WERI-Rb-1 (cell line): Measurements from ENCODE around the gene PCED1B.
"Not testable (repeated sequence)": the region's sequence is repeated elsewhere in the genome, so short reads cannot be mapped to it uniquely, and the experiment has no call there.

Experiments
- DNase-seq: peaks from one replicate; pipeline ENCODE4 v3.0.0-alpha.2; 2020
- H3K27ac ChIP-seq: fragments of 250-450 bp; sonication (Bioruptor Pico); 2 replicates; pipeline ENCODE4 v1.5.1; 2020; ENCODE audit warnings: mild to moderate bottlenecking, moderate library complexity
- H3K27me3 ChIP-seq: fragments of 250-450 bp; sonication (Bioruptor Pico); 2 replicates; pipeline ENCODE4 v1.5.1; 2021; ENCODE audit warnings: mild to moderate bottlenecking, low read depth, moderate library complexity; ENCODE audit not compliant: insufficient read depth, severe bottlenecking
- H3K36me3 ChIP-seq: fragments of 250-450 bp; sonication (Bioruptor Pico); 2 replicates; pipeline ENCODE4 v1.5.1; 2020; ENCODE audit warnings: mild to moderate bottlenecking, moderate library complexity
- H3K4me3 ChIP-seq: 2 replicates; pipeline ENCODE4 v1.5.1; 2011; ENCODE audit warnings: low read depth, mild to moderate bottlenecking, control low read depth, low read length
- H3K9me3 ChIP-seq: fragments of 250-450 bp; sonication (Bioruptor Pico); 2 replicates; pipeline ENCODE4 v1.5.1; 2021; ENCODE audit warnings: mild to moderate bottlenecking, moderate library complexity; ENCODE audit not compliant: severe bottlenecking
- TF ChIP-seq, protein P1 (sequence below): IDR thresholded peaks from 2 replicates; pipeline ENCODE4 v1.5.1; 2011; ENCODE audit warnings: low read depth, mild to moderate bottlenecking, control low read depth, inconsistent platforms, low read length

The PCED1B gene

DNA sequence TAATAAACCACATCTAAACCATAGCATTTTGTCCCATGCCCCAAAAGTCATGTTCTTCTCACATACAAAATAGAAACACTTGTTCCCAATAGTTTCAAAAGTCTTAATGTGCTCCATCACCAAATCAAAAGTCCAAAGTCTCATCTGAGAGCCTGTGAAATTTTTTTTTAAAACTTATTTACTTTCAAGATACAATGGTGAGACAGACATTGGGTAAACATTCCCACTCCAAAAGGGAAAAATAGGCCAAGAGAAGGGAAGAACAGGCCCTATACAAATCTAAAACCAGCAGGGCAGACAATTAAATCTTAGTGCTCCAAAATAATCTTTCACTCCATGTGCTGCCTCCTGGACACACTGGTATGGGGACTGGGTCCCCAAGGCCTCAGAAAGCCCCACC is 84.7 kb downstream of the PCED1B start:
- TF ChIP-seq, protein P1, sequence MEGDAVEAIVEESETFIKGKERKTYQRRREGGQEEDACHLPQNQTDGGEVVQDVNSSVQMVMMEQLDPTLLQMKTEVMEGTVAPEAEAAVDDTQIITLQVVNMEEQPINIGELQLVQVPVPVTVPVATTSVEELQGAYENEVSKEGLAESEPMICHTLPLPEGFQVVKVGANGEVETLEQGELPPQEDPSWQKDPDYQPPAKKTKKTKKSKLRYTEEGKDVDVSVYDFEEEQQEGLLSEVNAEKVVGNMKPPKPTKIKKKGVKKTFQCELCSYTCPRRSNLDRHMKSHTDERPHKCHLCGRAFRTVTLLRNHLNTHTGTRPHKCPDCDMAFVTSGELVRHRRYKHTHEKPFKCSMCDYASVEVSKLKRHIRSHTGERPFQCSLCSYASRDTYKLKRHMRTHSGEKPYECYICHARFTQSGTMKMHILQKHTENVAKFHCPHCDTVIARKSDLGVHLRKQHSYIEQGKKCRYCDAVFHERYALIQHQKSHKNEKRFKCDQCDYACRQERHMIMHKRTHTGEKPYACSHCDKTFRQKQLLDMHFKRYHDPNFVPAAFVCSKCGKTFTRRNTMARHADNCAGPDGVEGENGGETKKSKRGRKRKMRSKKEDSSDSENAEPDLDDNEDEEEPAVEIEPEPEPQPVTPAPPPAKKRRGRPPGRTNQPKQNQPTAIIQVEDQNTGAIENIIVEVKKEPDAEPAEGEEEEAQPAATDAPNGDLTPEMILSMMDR, result no peak
- Histone ChIP-seq H3K36me3 (no peaks in the 10 kb centered on the region), H3K4me3 (no peak overlapping the region), H3K27ac (no peak overlapping the region), H3K9me3 (no peaks in the 10 kb centered on the region), H3K27me3 (no peaks in the 10 kb centered on the region)
- DNase-seq, result no peak

DNA sequence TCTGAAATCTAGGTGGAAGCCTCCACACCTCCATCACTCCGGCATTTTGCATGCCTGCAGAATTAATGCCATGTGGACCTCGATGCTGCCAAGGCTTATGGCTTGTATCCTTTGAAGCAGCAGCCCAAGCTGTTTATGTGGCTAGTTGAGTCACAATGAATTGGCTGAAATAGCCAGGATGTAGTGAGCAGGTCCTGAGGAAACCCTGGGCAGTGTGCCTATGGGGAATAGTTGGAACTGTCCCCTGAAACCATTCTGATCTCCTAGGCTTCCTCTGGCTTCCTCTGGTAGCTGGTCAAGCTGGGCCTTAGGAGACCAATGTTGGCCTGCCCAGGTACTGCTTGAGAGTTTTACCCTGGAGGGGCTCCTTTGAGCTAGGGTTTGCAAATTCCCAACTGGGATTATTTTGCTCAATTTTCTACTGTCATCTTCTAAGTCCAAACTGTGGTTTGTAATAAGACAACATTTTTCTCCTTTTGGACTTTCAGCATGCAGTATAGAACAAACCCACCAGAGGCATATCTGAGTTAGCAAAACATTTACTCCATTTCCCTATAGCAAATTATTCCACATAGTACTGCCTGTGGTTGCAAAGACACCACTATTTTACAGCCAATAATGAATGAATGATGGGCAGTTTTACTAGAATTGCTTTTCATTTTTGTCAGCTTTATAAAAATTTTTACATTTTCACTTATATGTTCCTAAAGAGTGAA is 85.5 kb downstream of the PCED1B start:
- no peaks in the 10 kb centered on the region for H3K9me3 ChIP-seq
- H3K27me3 ChIP-seq, result no peaks in the 10 kb centered on the region
- no peak for DNase-seq
- H3K4me3 ChIP-seq, result no peak overlapping the region
- TF ChIP-seq, protein P1, result no peak
- no peaks in the 10 kb centered on the region for H3K36me3 ChIP-seq
- no peak overlapping the region for H3K27ac ChIP-seq

DNA sequence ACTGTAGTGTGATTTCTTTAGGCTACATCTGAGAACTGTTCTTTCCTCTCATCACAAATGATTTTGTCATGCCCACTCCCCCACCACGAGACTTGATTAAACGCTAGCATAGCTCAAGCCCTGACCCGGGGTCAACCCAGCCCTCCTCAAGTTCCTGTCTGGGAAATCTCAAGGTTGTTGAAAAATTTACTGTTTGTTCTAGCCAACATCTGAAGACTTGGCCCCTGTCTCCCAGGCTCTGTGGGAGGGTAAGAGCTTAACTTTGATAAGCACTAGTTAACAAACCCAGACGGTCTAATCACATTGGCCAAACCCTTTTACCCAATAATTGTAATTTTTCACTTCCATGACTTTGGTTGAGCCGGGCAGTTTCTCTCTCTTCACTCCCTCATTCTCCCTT is 86.5 kb downstream of the PCED1B start:
- no peak for DNase-seq
- H3K9me3 ChIP-seq, result no peaks in the 10 kb centered on the region
- H3K36me3 ChIP-seq, result no peaks in the 10 kb centered on the region
- no peak overlapping the region for H3K27ac ChIP-seq
- H3K27me3 ChIP-seq, result no peaks in the 10 kb centered on the region
- H3K4me3 ChIP-seq, result no peak overlapping the region
- TF ChIP-seq, protein P1, result no peak

DNA sequence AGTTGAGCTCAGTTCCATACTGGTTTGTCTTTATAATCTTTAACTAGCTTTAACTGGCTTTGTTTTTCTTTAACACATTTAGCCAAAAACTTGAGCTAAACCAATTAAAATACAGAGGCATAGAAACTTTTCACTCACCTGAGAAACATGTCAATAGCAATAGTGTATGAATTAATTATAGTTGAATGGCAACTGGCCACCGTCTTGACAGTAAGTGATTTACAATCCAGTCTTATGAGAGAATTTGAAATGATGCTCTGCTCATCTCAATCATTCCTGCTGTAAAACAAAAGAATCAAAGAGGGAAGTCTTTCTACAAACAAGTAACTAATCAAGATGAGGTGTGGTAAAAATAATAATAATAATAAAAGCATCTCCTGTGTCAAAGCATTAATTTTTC is 86.9 kb downstream of the PCED1B start:
- TF ChIP-seq, protein P1, result no peak
- no peak overlapping the region for H3K4me3 ChIP-seq
- no peaks in the 10 kb centered on the region for H3K27me3 ChIP-seq
- H3K36me3 ChIP-seq, result no peaks in the 10 kb centered on the region
- no peak overlapping the region for H3K27ac ChIP-seq
- no peaks in the 10 kb centered on the region for H3K9me3 ChIP-seq
- no peak for DNase-seq

DNA sequence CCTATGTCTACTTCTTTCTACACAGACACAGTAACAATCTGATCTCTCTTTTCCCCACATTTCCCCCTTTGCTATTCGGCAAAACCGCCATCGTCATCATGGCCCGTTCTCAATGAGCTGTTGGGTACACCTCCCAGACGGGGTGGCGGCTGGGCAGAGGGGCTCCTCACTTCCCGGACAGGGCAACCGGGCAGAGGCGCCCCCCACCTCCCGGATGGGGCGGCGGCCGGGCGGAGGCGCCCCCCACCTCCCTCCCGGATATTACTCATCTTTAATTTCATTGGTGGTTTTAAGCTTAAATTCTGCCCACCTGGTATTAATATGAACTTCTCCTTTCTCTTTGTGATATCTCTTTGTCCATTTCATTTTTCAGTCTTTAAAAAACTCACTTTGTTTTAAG is 90.9 kb downstream of the PCED1B start:
- not testable (repeated sequence) for H3K4me3 ChIP-seq, DNase-seq, H3K27me3 ChIP-seq, H3K9me3 ChIP-seq, H3K27ac ChIP-seq, H3K36me3 ChIP-seq

DNA sequence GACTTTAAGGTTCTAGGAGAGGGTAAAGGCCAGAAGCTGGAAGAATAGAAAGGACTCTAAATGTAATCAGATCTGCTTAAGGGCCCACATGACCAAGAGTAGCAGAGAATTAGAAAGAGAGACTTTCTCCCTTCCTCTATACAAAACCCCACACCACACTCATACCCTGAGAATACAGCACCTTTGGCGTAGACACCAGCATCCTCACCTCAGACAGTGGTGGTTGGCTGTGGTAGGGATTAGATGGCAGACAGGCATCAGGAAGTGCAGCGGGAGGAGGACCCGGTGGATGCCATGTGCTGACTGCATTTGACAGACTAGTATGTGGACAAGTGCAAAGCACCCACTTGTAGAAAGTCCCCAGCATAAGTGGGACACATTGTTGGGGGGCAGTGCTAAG is 98.6 kb downstream of the PCED1B start:
- TF ChIP-seq, protein P1, result no peak
- H3K27ac ChIP-seq, result no peak overlapping the region
- DNase-seq, result no peak
- H3K9me3 ChIP-seq, result no peaks in the 10 kb centered on the region
- peaks cover 8% of the 10 kb centered on the region for H3K27me3 ChIP-seq
- no peaks in the 10 kb centered on the region for H3K36me3 ChIP-seq
- H3K4me3 ChIP-seq, result no peak overlapping the region

DNA sequence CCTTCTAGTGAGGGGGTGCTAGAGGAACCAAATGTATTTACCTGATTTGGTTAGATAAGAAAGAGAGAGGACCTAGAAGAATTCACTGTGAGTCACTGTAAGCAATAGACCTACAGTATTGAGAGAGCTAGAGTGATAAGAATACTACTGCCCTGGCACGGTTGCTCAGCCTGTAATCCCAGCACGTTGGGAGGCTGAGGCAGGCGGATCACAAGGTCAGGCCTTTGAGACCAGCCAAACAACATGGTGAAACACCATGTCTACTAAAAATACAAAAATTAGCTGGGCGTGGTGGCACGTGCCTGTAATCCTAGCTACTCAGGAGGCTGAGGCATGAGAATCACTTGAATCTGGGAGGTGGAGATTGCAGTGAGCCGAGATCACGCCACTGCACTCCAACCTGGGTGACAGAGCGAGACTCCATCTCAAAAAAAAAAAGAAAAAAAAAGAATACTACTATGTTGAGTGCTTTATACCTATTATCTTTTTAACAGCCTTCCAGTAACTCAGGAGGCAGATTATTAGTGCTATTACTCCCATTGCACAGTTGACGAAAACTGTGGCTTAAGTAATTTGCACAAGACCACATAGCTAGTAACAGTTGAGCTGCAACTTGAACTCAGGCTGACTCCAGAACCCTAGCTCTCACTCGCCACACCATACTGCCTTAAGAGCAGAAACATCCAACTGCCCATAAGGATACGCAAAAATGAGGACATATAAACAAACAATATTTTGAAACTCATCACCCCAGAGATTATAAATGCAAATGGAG is 102.9 kb downstream of the PCED1B start:
- H3K36me3 ChIP-seq, DNase-seq, H3K9me3 ChIP-seq, H3K27ac ChIP-seq, H3K4me3 ChIP-seq: not testable (repeated sequence)
- peaks cover 15% of the 10 kb centered on the region for H3K27me3 ChIP-seq
